Measurements from ENCODE around the gene POLR2J3.
"Not testable (repeated sequence)": the region's sequence is repeated elsewhere in the genome, so short reads cannot be mapped to it uniquely, and the experiment has no call there.

DNA sequence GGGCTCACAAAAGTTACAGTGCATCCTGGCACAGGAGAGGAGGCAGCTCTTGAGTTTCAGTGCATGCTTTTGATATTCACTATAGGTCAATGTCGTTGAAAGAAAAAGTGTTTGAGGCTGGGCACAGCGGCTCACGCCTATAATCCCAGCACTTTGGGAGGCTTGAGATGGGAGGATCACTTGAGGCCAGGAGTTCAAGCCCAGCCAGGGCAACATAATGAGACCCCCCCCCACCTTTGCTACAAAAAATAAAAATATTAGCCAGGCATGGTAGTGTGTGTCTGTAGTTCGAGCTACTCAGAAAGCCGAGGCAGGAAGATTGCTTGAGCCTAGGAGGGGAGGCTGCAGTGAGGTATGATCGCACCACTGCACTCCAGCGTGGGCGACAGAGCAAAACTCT, 45.7 kb upstream of the POLR2J3 start:
- not testable (repeated sequence) for TF ChIP-seq POLR2A (IDR thresholded peaks at IDR 0.05)
- TF ChIP-seq, protein P1, sequence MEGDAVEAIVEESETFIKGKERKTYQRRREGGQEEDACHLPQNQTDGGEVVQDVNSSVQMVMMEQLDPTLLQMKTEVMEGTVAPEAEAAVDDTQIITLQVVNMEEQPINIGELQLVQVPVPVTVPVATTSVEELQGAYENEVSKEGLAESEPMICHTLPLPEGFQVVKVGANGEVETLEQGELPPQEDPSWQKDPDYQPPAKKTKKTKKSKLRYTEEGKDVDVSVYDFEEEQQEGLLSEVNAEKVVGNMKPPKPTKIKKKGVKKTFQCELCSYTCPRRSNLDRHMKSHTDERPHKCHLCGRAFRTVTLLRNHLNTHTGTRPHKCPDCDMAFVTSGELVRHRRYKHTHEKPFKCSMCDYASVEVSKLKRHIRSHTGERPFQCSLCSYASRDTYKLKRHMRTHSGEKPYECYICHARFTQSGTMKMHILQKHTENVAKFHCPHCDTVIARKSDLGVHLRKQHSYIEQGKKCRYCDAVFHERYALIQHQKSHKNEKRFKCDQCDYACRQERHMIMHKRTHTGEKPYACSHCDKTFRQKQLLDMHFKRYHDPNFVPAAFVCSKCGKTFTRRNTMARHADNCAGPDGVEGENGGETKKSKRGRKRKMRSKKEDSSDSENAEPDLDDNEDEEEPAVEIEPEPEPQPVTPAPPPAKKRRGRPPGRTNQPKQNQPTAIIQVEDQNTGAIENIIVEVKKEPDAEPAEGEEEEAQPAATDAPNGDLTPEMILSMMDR (IDR thresholded peaks at IDR 0.05): not testable (repeated sequence)

Data from adrenal gland (tissue), 5 donors.